HG03342 (cell line): Measurements from ENCODE around the gene CEP170B.
"Not testable (repeated sequence)": the region's sequence is repeated elsewhere in the genome, so short reads cannot be mapped to it uniquely, and the experiment has no call there.

Source experiments
- ATAC-seq: cut with Tn5 transposase; IDR thresholded peaks from one replicate; pipeline ENCODE4 v1.9.1; 2021; ENCODE audit warnings: mild to moderate bottlenecking, moderate library complexity; ENCODE audit not compliant: unreplicated experiment

CEP170B gene

GRCh38 chr14:104877066-104877805 lies 12.2 kb downstream of the CEP170B start:
- no peak for ATAC-seq

DNA sequence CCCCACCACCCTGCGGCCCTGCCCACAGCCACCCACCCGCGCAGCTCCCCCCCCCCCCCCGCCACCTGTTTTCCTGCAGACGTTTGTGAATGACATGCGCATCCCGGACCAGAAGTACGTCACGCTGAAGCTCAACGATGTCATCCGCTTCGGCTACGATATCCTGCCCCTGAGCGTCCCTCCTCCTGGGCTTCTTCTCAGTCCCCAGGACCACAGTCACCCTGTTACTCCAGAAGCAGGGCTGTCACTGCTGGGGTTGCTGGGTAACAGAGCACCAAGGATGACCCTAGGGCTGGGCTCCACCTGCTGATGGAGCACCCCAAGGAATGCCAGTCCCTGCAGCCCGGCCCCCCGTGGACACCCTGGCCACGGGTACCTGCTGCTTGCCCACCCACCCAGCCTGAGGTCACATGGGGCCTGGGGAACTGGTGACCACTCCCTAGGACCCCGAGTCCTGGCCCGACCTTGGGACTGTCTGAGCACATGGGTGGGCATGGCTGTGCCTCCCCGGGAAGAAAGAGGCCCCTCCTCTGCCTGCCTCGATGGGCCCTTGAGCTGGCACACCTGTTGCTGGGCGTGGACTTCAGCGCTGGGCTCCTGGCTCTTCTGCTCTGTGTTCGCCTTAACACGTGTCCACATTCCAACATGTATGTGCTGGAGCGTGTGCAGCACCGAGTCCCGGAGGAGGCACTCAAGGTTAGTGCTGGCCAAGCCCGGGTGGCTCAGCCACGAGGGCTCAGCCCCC lies 12.9 kb downstream of the CEP170B start:
- no peak for ATAC-seq

DNA sequence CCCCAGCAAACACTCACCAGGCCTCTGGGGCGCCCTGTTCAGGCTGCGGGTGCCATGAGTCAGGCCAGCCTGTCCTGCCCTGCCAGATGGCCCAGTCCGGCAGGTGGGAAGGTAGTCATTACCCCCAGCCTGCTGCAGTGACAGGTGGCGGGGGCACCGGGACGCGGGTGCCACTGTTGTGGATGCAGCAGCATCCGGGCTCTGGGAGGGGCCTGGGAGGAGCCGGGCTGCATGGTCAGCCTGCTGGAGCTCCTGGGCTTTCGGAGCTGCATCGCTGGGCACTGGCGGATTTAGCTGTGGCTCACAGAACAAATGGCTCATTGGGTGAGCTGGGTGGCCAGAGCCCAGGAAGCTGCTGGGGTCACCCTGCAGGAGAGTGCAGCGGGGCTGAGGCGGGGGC lies 13.5 kb downstream of the CEP170B start:
- no peak for ATAC-seq

DNA sequence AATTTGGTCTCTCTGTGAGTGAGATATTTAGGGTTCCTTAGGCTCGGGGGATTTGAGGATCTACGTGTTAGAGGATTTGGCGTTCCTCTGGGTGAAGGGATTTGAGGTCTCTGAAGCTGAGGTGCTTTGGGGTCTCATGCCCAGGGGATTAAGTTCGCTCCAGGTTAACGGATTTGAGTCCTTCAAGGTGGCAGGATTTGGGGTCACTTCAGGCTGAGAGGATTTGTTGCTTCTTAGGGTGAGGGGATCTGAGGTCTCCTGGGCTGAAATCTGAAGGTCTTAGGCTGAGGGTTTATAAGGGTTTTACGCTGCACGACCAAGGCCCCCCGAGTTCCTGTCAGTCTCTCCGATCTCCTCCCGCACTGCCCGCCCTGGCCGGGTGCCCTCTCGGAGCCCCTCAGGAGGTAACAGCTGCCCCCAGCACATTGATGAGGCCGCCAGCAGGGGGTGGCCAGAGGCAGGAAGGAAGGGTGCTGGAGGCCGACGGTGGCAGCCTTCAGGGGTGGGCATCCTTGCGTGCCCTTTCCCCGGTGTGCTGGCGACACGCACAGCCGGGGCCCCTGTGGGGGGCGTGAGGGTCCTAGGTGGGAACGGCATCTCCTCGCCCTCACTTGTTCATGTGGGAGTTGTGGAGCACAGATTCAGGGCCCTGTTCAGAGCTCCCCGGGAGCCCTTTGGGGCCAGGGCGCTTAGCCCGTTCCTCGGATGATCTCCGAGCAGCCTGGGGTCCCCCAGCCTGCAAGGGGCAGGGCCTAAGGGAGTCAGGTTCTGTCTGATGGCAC lies 14.3 kb downstream of the CEP170B start:
- no peak for ATAC-seq

- no peak for ATAC-seq
Observed at GRCh38 chr14:104879983-104880565, 15.0 kb downstream of the CEP170B start.

DNA sequence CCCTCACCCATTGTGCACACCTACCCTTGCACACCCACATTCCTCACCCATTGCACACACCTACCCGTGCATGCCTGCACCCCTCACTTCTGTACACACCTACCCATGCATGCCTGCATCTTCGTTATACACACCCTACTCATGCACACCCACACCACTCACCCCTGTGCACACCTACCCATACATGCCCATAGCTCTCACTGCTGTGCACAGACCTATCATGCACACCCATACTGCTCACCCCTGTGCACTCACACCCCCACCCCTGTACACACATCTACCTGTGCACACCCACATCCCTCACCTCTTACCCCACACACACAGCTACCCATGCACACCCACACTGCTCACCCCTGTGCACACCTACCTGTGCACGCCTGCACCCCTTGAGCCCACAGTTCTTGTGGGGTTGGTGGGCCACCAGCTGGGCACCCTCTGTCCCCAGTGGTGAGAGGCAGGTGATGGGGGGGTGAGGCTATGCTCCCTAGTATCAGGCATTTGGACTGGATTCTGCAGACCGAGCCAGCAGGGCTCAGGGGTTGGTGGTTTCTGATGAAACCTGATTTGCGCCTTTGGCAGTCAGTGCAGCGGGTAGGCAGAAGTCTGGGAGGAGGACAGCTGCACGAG lies 15.6 kb downstream of the CEP170B start:
- ATAC-seq, result no peak

DNA sequence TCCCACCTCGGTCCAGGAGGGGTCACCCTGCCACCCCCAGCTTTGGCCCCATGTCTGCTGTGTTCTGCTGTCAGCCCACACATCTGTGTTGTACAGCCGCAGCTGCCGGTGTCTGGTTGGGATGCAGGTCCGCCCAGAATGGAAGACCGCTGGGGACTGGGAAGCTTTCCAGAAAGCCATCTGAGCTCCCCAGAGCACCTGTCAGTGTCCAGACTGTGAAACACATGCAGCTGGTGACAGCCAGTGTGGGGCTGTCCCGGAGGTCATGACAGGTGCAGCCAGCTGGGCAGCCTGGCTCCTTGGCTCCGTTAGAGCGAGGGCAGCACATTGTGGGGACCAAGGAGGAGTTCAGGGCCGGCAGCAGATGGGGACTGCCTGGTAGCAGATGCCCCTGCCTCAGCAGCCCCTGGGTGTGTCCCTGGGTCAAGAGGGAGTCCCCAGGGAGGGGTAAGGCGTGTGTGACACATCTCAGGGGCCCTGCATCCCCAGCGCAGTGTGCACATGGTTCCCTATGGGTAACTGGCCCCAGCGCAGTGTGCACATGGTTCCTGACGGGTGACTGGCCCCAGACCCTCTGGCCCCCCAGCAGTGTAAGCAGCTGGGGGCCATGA lies 16.4 kb downstream of the CEP170B start:
- no peak for ATAC-seq

GRCh38 chr14:104882325-104882973 lies 17.4 kb downstream of the CEP170B start:
- no peak for ATAC-seq

DNA sequence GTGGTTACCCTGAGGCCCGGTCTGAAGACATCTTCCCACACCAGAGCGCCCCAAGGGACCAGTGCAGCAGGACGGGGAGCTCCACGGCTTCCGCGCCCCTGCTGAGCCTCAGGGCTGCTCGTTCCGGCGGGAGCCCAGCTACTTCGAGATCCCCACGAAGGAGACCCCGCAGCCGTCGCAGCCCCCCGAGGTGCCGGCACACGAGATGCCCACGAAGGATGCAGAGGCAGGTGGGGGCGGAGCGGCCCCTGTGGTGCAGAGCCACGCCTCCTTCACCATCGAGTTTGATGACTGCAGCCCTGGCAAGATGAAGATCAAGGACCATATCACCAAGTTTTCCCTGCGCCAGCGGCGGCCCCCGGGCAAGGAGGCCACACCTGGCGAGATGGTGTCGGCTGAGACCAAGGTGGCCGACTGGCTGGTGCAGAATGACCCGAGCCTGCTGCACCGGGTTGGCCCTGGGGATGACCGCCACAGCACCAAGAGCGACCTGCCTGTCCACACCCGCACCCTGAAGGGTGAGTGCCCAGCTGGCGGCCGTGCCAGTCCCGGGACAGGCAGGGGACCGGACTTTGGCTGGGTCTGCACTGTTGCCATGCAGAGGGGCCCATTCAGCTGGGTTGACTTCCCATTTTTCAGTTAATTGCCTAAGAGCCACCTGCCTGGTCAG lies 18.1 kb downstream of the CEP170B start:
- ATAC-seq, result no peak

GRCh38 chr14:104883681-104884361 lies 18.8 kb downstream of the CEP170B start:
- no peak for ATAC-seq

DNA sequence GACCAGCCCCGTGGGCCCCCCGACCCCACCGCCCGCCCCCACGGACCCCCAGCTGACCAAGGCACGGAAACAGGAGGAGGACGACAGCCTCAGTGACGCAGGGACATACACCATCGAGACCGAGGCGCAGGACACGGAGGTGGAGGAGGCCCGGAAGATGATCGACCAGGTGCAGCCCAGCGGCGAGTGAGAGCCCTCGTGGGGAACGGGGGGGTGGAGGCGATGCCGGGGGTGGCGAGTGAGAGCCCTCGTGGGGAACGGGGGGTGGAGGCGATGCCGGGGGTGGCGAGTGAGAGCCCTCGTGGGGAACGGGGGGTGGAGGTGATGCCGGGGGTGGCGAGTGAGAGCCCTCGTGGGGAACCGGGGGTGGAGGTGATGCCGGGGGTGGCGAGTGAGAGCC lies 19.3 kb downstream of the CEP170B start:
- ATAC-seq, result not testable (repeated sequence)

- ATAC-seq, result no peak
Observed at GRCh38 chr14:104885031-104885972, 20.2 kb downstream of the CEP170B start.

- ATAC-seq, result no peak
Observed at GRCh38 chr14:104885973-104886689, 21.1 kb downstream of the CEP170B start.

GRCh38 chr14:104886690-104887622 lies 21.9 kb downstream of the CEP170B start:
- no peak for ATAC-seq

DNA sequence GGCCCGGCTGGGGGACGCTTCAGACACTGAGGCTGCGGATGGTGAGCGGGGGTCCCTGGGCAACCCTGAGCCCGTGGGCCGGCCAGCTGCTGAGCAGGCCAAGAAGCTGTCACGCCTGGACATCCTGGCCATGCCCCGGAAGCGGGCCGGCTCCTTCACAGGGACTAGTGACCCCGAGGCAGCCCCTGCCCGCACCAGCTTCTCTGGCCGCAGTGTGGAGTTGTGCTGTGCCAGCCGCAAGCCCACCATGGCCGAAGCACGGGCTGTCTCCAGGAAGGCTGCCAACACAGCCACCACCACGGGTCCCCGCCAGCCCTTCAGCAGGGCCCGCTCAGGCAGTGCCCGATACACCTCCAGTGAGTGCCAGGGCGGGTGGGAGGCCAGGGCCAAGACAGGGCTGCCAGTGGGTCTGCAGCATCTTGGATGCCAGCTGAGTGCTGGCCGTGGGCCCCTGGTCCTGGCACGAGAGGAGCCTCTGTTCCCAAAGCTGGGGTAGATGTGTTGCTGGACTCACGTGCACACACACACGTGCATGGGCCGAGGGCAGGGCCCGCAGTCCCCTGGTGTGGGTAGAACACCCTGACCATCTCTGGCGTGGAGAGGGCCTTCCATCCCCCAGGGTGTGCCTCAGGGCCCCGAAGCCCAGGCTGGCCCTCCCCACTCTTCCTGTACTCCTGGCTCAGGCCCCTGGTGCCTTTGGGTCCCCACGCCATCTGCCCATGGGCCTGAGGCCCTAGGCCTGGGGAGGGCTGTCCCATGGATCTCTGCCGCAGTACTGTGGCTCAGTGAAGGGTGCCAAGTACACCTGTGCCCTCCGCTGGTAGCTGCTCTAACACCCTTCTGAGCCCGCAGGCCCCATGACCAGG lies 22.8 kb downstream of the CEP170B start:
- ATAC-seq, result no peak
